NCI-H2171 treated with DMSO at 0.1 percent for 48 hours (cell line): ENCODE measurements around the gene ZBTB44.
A peak's percentile ranks its signal among the peaks of the same experiment; 100 is the strongest.
"Not testable (repeated sequence)": the region's sequence is repeated elsewhere in the genome, so short reads cannot be mapped to it uniquely, and the experiment has no call there.

Source experiments
- DNase-seq: peaks from one replicate; lab custom pipeline; 2025; lab: John Stamatoyannopoulos, UW

ZBTB44 gene

GRCh38 chr11:130314750-130315285, at the start of gene ZBTB44:
Gene ZBTB44 (minus strand): TSS chr11:130314917. CDS start chr11:130261873, 53,044 bp downstream.
- peak; percentile 75 for DNase-seq

GRCh38 chr11:130359419-130359818, 44.7 kb upstream of the ZBTB44 start:
- no peak for DNase-seq

GRCh38 chr11:130358398-130358797, 43.7 kb upstream of the ZBTB44 start:
- no peak for DNase-seq

- DNase-seq, result no peak
Observed at GRCh38 chr11:130347261-130347660, 32.5 kb upstream of the ZBTB44 start.

GRCh38 chr11:130344841-130345240, 30.1 kb upstream of the ZBTB44 start:
- DNase-seq, result no peak

GRCh38 chr11:130340671-130341319, 26.1 kb upstream of the ZBTB44 start:
- DNase-seq, result no peak

- no peak for DNase-seq
Observed at GRCh38 chr11:130338667-130339066, 23.9 kb upstream of the ZBTB44 start.

- no peak for DNase-seq
Observed at GRCh38 chr11:130337281-130338089, 22.8 kb upstream of the ZBTB44 start.

GRCh38 chr11:130331397-130331796, 16.7 kb upstream of the ZBTB44 start:
- not testable (repeated sequence) for DNase-seq

GRCh38 chr11:130330101-130330684, 15.5 kb upstream of the ZBTB44 start:
- DNase-seq, result peak; percentile 49

- DNase-seq, result no peak
Observed at GRCh38 chr11:130328420-130328819, 13.7 kb upstream of the ZBTB44 start.

- no peak for DNase-seq
Observed at GRCh38 chr11:130327716-130328115, 13.0 kb upstream of the ZBTB44 start.

GRCh38 chr11:130325691-130326090, 11.0 kb upstream of the ZBTB44 start:
- no peak for DNase-seq

- DNase-seq, result no peak
Observed at GRCh38 chr11:130323452-130324450, 9.0 kb upstream of the ZBTB44 start.

GRCh38 chr11:130322126-130322525, 7.4 kb upstream of the ZBTB44 start:
- no peak for DNase-seq

- DNase-seq, result no peak
Observed at GRCh38 chr11:130318031-130318673, 3.4 kb upstream of the ZBTB44 start.

- DNase-seq, result no peak
Observed at GRCh38 chr11:130315354-130315970, 745 bp upstream of the ZBTB44 start.

GRCh38 chr11:130314184-130314749, 450 bp downstream of the ZBTB44 start:
- peak; percentile 75 for DNase-seq

- peak; percentile 31 for DNase-seq
Observed at GRCh38 chr11:130313383-130314183, 1.1 kb downstream of the ZBTB44 start.
